LNCaP clone FGC (cell line): ENCODE results near the gene PLXNA1.

Experiments used
- DNase-seq: peaks from one replicate; pipeline ENCODE4 v3.0.0-alpha.2; 2011; ENCODE audit warnings: low read depth
- H3K4me3 ChIP-seq: 2 replicates; pipeline ENCODE4 v1.5.1; 2011; ENCODE audit warnings: mild to moderate bottlenecking, low read depth, low read length, control low read depth
- TF ChIP-seq, protein P1 (sequence below): IDR thresholded peaks from 2 replicates; pipeline ENCODE4 v1.5.1; 2012; ENCODE audit warnings: mild to moderate bottlenecking; ENCODE audit not compliant: control insufficient read depth, insufficient read depth; ENCODE audit errors: extremely low read depth

The PLXNA1 gene

DNA sequence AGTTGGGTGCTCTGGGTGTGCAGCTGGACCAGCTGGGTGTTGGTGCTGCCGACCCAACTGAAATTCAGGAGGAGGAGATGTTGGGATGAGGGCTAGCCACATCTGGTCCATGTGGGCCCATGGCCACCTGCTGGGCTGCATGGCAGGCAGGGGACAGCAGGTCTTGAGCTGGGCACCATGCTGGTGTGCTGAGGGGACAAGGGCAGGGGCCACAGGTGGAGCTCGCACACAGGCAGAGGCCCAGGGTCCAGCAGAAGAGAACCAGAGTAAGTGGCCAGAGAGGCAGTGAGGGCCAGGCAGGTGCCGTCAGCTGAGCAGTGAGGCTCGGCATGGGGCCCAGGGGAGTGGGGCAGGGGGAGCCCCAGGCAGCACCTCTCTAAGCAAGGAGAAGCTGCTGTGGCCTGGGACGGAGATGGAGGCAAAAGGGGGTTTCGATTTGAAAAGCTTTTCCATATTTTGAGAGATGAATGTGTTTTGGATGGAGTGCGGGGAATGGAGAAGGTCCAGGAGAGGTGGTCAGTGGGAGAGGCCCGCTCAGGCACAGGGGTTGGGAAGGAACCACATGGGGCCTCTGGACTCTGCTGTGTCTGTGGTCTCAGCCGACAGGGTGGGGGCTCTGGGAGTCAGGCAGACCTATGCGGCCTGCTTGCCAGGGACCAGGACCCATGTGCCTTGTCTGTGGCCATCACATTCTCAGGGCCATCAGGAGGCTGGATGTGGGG, 30.5 kb upstream of the PLXNA1 start:
- TF ChIP-seq, protein P1, sequence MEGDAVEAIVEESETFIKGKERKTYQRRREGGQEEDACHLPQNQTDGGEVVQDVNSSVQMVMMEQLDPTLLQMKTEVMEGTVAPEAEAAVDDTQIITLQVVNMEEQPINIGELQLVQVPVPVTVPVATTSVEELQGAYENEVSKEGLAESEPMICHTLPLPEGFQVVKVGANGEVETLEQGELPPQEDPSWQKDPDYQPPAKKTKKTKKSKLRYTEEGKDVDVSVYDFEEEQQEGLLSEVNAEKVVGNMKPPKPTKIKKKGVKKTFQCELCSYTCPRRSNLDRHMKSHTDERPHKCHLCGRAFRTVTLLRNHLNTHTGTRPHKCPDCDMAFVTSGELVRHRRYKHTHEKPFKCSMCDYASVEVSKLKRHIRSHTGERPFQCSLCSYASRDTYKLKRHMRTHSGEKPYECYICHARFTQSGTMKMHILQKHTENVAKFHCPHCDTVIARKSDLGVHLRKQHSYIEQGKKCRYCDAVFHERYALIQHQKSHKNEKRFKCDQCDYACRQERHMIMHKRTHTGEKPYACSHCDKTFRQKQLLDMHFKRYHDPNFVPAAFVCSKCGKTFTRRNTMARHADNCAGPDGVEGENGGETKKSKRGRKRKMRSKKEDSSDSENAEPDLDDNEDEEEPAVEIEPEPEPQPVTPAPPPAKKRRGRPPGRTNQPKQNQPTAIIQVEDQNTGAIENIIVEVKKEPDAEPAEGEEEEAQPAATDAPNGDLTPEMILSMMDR, result no peak
- no peak overlapping the region for H3K4me3 ChIP-seq
- DNase-seq, result no peak

DNA sequence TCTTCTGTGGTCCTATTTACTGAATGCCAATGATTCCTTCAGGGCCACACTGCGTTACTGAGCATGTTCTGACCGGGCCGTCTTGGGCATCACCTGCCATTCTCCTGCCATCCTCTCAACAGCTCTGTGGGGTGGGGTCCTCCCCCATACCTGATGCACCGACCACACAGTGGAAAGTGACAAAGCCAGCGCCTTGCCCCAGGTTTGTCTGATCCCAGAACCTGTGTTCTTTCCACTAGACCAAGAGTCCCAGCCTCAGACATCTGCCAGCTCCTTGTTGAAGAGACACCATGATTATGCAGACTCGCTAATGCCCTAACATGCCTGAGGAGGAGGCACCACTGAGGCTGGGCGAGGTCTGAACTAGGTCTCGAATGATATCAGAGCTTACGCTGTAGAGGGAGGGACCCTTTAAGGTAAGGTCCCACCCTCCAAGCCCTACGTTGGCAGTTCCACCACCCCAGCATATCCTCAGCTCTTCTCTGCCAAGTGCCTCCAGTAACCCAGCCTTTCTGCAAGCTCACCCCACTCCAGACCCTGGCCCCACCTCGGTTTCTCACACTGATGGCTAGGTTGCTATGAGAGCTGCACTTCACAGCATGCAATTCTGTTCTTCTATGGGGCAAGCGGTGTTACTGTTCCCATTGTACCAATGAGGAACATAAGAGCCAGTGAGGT, 29.8 kb upstream of the PLXNA1 start:
- TF ChIP-seq, protein P1, result no peak
- H3K4me3 ChIP-seq, result no peak overlapping the region
- no peak for DNase-seq

- DNase-seq, result no peak
- TF ChIP-seq, protein P1, result no peak
- H3K4me3 ChIP-seq, result no peak overlapping the region
Measured at GRCh38 chr3:126954141-126954842, 28.6 kb upstream of the PLXNA1 start.

DNA sequence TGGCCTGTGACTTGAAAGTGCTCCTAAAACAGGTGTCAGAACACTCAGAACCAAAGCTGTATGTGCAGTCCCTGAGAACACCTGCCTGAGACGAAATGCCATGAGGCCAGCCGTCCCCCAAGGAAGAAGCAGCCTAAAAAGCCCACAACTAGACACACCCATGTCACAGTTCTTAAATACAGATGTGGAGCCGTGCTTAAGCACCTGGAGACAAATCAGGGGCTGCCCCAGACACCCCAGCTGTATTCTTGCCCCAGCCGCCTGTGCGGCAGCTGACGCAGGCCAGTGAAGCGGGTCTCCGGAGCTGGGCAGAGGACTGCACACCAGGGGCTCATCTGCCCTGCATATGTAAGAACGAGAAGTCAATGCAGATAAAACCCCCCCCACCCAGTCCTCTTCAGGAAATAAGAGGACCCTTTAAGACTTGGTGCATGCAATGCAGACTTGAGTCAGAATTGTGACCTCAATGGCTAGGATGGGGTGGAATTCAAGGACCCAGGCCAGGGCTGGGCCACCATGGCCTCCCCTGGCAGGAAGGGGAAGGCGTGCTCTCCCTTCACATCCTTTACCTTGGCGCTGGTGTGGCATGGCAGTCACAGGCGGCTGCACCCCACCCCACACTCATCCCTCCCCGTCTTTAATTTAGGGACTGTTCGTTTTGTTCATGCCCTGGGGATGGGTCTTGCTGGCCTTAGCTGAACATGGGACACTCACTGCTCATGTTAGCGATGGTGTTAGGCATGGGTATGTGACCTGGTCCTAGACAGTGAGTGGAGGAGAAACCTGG, 27.7 kb upstream of the PLXNA1 start:
- TF ChIP-seq, protein P1, result no peak
- H3K4me3 ChIP-seq, result no peak overlapping the region
- DNase-seq, result no peak

GRCh38 chr3:126956361-126956760, 26.6 kb upstream of the PLXNA1 start:
- H3K4me3 ChIP-seq, result no peak overlapping the region
- DNase-seq, result no peak
- TF ChIP-seq, protein P1, result no peak

DNA sequence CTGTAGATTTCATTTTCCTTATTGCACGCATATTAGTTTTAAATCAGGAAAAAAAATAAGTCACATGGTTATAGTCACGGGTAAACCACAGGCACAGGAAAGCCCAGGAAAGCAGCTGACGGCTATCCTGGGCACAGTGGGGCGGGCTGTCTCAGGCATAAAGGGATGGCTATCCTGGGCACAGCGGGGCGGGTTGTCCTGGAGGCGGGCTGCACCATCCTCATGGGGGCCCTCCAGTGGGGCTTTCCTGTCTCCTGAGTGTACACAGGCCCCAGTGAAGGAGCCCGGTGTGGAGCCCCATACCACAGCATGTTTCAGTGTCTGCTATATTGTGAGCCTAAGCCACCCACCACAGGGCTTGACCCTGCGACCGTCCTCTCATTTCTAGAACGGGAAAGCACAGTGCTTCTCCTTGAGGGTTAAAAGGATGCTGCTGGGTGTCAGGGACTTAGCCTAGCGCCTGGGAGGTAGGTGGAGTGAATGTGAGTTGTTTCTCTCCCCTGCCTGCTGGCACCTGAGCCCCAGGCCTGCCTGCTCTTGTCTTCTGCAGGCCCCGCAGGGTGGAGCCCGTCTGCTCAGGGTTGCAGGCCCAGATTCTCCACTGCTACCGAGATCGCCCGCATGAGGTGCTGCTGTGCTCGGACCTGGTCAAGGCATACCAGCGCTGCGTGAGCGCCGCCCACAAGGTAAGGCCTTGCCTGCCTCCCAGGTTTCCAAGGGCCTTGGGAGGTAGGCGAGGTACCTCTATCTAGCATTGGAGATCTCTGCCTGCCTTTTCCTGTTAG, 25.9 kb upstream of the PLXNA1 start:
- H3K4me3 ChIP-seq, result no peak overlapping the region
- TF ChIP-seq, protein P1, result no peak
- no peak for DNase-seq
